A673 (cell line): ENCODE results near the gene DIPK1C. TPM values are rescaled to one million over a fixed set of nuclear protein-coding genes. Genes with fewer than 3 reads are reported as not detected.

Experiments
- BruUV-seq: library from RNA; stranded (reverse); fragments of 400-500 nt; replicated peaks from 2 replicates; lab custom pipeline; 2021; lab: Mats Ljungman, UMichigan
- CTCF ChIA-PET: fragments of 300-600 bp; sonication (Branson Sonifier 250); formaldehyde crosslinking; loops from one replicate; lab custom pipeline; 2022; ENCODE audit warnings: antibody characterized with exemption; lab: Charles Lee
- POLR2A ChIA-PET: fragments of 300-600 bp; sonication (Branson Sonifier 250); formaldehyde crosslinking; loops from one replicate; lab custom pipeline; 2022; ENCODE audit warnings: antibody characterized with exemption; ENCODE audit not compliant: low non-redundant PET; lab: Charles Lee
- DNase-seq: peaks from one replicate; pipeline ENCODE4 v3.0.0-alpha.2; 2015; ENCODE audit warnings: low spot score
- H3K27ac ChIP-seq: fragments of 200-600 bp; sonication (generic); 2 replicates; pipeline ENCODE4 v1.5.1; 2016; ENCODE audit warnings: mixed run types, low read depth, mild to moderate bottlenecking, mixed read lengths, antibody characterized with exemption, low read length; ENCODE audit not compliant: poor library complexity, severe bottlenecking
- H3K27me3 ChIP-seq: fragments of 200-600 bp; sonication (generic); replicated peaks from 2 replicates; pipeline ENCODE4 v1.6.1; 2017; ENCODE audit warnings: mixed run types, low read depth, mild to moderate bottlenecking, mixed read lengths, antibody characterized with exemption, low read length; ENCODE audit not compliant: insufficient read depth, poor library complexity
- H3K36me3 ChIP-seq: fragments of 200-600 bp; sonication (generic); 2 replicates; pipeline ENCODE4 v1.6.1; 2016; ENCODE audit warnings: mixed run types, mild to moderate bottlenecking, mixed read lengths, antibody characterized with exemption, low read length; ENCODE audit not compliant: insufficient read depth, poor library complexity, severe bottlenecking
- H3K4me1 ChIP-seq: fragments of 200-600 bp; sonication (generic); 2 replicates; pipeline ENCODE4 v1.6.1; 2017; ENCODE audit warnings: mixed run types, mild to moderate bottlenecking, mixed read lengths, antibody characterized with exemption, low read length; ENCODE audit not compliant: insufficient read depth, poor library complexity, severe bottlenecking
- H3K4me3 ChIP-seq: fragments of 200-600 bp; sonication (generic); 2 replicates; pipeline ENCODE4 v1.5.1; 2016; ENCODE audit warnings: low read depth, mixed run types, mild to moderate bottlenecking, mixed read lengths, low read length; ENCODE audit not compliant: poor library complexity, severe bottlenecking
- H3K9me3 ChIP-seq: fragments of 200-600 bp; sonication (generic); 2 replicates; pipeline ENCODE4 v1.6.1; 2016; ENCODE audit warnings: mixed run types, low read depth, mild to moderate bottlenecking, mixed read lengths, antibody characterized with exemption, low read length; ENCODE audit not compliant: poor library complexity, severe bottlenecking
- EZH2 ChIP-seq: fragments of 200-600 bp; sonication (generic); IDR thresholded peaks from 2 replicates; pipeline ENCODE4 v1.6.1; 2017; ENCODE audit warnings: borderline replicate concordance, low read depth, mild to moderate bottlenecking, mixed read lengths, antibody characterized with exemption, low read length; ENCODE audit not compliant: poor library complexity, severe bottlenecking
- intact Hi-C: fragments of 100-400 bp; cut with micrococcal nuclease; formaldehyde crosslinking; loops from one replicate; pipeline ENCODE4 v1.10.0; 2022; ENCODE audit not compliant: unreplicated experiment
- total RNA-seq: library from RNA; stranded (reverse); gene quantifications from 2 replicates; pipeline ENCODE4 v1.2.3, GENCODE V29; 2021
- TF ChIP-seq, protein P1 (sequence below): fragments of 300-800, 200-600 bp; sonication (generic); conservative IDR thresholded peaks from 2 replicates; pipeline ENCODE4 v1.5.1; 2017; ENCODE audit warnings: low read depth, mild to moderate bottlenecking, antibody characterized with exemption, low read length, moderate library complexity, mixed read lengths

The DIPK1C gene
- total RNA-seq, 1 experiment from 2014 or later: not detected

DNA sequence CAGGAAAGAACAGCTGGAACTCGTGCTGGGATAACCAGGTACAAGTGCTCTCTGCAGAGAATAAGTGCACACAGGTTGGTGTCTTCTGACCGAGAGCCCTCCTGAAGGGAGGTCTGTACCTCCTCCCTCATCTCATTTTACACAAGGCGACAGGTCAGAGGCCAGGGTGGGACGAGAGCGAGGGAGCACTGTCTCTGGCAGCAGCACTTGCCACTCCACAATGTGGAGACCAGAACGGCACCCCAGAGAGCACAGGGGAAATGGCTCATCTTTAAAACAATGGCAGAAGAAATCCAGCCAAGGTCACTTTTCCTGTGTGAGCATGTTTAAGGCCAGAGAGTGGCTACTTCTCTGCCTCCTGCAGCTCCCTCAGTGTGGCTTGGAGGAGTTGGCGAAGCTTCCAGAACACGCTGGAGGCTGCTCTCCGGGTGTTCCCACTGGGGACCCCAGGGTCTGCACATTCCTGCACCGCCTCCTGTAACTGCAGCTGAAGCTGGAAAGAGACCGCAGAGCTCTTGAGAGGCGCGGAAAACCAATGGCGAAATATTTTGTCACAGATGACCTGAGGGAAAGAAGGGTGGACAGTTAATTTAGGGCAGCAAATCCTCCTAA is 20.8 kb downstream of the DIPK1C start:
- H3K27ac ChIP-seq: no peak overlapping the region
- DNase-seq: no peak
- no peaks in the 10 kb centered on the region for H3K36me3 ChIP-seq
- intact Hi-C loops: no loop called here
- H3K27me3 ChIP-seq: no peaks in the 10 kb centered on the region
- peaks cover under 1% of the 10 kb centered on the region for H3K4me1 ChIP-seq
- ChIA-PET CTCF (no interaction called here), POLR2A (no interaction called here)
- no peak for TF ChIP-seq EZH2
- TF ChIP-seq, protein P1, sequence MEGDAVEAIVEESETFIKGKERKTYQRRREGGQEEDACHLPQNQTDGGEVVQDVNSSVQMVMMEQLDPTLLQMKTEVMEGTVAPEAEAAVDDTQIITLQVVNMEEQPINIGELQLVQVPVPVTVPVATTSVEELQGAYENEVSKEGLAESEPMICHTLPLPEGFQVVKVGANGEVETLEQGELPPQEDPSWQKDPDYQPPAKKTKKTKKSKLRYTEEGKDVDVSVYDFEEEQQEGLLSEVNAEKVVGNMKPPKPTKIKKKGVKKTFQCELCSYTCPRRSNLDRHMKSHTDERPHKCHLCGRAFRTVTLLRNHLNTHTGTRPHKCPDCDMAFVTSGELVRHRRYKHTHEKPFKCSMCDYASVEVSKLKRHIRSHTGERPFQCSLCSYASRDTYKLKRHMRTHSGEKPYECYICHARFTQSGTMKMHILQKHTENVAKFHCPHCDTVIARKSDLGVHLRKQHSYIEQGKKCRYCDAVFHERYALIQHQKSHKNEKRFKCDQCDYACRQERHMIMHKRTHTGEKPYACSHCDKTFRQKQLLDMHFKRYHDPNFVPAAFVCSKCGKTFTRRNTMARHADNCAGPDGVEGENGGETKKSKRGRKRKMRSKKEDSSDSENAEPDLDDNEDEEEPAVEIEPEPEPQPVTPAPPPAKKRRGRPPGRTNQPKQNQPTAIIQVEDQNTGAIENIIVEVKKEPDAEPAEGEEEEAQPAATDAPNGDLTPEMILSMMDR: no peak
- no peak overlapping the region for H3K4me3 ChIP-seq
- H3K9me3 ChIP-seq: no peaks in the 10 kb centered on the region
- no TSS peak for BruUV-seq

DNA sequence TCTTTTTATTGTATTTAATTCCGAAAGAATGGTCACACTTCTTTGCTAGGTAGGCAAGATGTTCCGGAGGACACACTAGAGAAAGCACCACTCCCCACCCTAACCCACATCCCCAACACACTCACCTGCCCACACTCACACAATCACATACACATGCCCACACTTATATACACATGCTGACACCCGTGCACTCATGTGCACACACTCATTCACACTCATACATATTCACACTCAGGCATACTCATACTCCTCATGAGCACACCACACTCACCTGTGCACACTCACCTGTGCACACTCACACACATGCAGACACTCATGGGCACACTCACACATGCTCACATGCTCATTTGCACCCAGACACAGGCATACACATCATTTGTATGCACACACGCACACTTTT is 21.4 kb downstream of the DIPK1C start:
- intact Hi-C loops: no loop called here
- Histone ChIP-seq H3K27me3 (no peaks in the 10 kb centered on the region), H3K27ac (no peak overlapping the region), H3K36me3 (no peaks in the 10 kb centered on the region), H3K4me3 (no peak overlapping the region), H3K9me3 (no peaks in the 10 kb centered on the region), H3K4me1 (peaks cover 5% of the 10 kb centered on the region)
- TF ChIP-seq, protein P1: no peak
- TF ChIP-seq EZH2: no peak
- BruUV-seq: no TSS peak
- ChIA-PET CTCF (no interaction called here), POLR2A (no interaction called here)
- DNase-seq: no peak

DNA sequence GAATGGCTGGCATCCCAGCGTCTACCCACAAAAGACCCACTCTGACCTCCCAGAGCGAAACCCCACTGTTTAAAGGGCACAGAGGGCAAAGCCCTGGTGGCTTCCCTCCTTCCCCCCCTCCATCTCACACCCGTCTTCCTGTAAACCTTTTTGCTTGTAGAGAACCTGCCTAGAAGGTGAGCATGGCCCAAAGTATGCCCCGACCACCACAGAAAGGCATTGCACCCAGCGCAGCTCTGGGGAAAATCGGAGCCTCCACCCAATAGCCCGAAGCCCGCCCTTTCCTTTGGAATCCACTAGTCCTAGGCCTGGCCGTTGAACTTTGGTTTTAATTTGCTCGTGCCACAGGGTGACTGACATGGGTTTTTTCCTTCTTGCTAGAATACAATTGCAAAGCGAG is 22.6 kb downstream of the DIPK1C start:
- Histone ChIP-seq H3K4me3 (no peak overlapping the region), H3K9me3 (no peaks in the 10 kb centered on the region), H3K27ac (no peak overlapping the region), H3K27me3 (no peaks in the 10 kb centered on the region), H3K36me3 (no peaks in the 10 kb centered on the region), H3K4me1 (peaks cover 10% of the 10 kb centered on the region)
- DNase-seq: no peak
- BruUV-seq: no TSS peak
- CTCF ChIA-PET: no interaction called here
- TF ChIP-seq, protein P1: no peak
- no peak for TF ChIP-seq EZH2
- POLR2A ChIA-PET: no interaction called here
- intact Hi-C loops: no loop called here
